ENCODE measurements around the gene RNASET2.

Gene RNASET2

DNA sequence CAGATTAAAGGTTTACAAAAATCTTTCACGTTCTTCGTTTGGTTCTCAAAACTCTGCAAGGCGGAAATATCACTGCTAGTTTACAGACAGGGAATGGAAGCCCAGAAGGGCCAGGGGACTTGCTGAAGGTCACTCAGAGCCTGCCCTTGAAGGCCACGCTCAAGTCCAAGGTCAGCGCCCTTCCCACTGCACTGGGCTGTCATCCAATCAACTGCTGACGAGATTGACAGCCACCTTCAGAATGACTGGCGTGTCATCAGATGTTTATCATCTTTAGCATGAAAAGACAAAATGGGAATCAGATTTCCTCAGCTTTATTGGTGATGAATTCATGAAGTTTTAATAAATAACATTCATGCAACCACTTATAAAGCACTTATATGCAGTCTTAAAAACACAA, 16.5 kb downstream of the RNASET2 start:
- H3K27ac ChIP-seq (ENCODE audit: low read depth, low read length): no peak overlapping the region

DNA sequence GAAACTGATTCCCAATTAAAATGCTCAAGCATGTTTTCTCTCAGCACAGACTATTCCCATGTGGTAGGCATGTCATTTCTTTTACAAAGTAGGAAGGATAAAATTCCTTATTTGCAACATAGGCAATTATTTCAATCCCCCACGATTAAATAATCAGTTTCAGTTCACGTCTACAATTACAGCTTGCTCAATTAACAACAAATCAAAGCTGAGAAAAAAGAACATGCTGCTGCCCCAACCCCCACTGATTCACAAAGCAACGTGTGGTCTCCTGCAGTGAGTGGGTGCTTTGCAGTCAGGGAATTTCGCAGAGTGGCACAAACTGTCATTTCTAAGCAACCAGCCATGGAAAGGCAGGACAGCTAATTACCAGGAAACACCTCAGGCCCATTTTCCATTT, 17.0 kb downstream of the RNASET2 start:
- Histone ChIP-seq H3K9ac (ENCODE audit: low read length) (no peak overlapping the region), H3K4me3 (ENCODE audit: low read depth in 1 of 2, low read length in 2 of 2) (no peak overlapping the region), H3K27ac (ENCODE audit: low read depth, low read length) (no peak overlapping the region), H3K9me3 (ENCODE audit: low read length) (no peaks in the 10 kb centered on the region), H3K4me1 (ENCODE audit: insufficient read depth, low read length) (no peaks in the 10 kb centered on the region), H3K36me3 (ENCODE audit: insufficient read depth, low read length) (peaks cover 13% of the 10 kb centered on the region), H3K27me3 (ENCODE audit: control insufficient read depth in 1 of 2, insufficient read depth in 2 of 2, low read length in 2 of 2) (no peaks in the 10 kb centered on the region)

More for the DNA sequence above, 16.5 kb downstream of the RNASET2 start:
- Histone ChIP-seq H3K9ac (ENCODE audit: low read length) (no peak overlapping the region), H3K4me3 (ENCODE audit: low read depth in 1 of 2, low read length in 2 of 2) (no peak overlapping the region), H3K4me1 (ENCODE audit: insufficient read depth, low read length) (no peaks in the 10 kb centered on the region), H3K9me3 (ENCODE audit: low read length) (no peaks in the 10 kb centered on the region), H3K27me3 (ENCODE audit: control insufficient read depth in 1 of 2, insufficient read depth in 2 of 2, low read length in 2 of 2) (no peaks in the 10 kb centered on the region), H3K36me3 (ENCODE audit: insufficient read depth, low read length) (peaks cover 7% of the 10 kb centered on the region)

DNA sequence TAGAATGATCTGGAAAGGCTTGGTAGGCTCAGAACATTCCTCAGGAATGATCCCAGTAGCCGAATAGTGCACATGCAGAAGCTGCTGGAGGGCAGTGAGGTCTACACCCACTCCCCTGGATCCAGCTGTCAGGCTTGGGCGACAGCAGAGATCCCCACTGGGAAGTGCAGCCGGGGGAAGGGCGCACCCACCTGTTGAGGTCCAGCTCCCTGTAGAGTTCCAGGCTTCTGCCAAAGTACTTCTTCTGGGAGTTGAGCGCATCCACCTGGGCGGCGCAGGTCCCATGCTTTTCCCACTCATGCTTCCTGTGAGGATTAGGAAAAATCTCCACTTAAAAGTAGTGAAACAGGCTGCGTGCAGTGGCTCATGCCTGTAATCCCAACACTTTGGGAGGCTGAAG, 17.6 kb downstream of the RNASET2 start:
- Histone ChIP-seq H3K36me3 (ENCODE audit: insufficient read depth, low read length) (peaks cover 18% of the 10 kb centered on the region), H3K27me3 (ENCODE audit: control insufficient read depth in 1 of 2, insufficient read depth in 2 of 2, low read length in 2 of 2) (no peaks in the 10 kb centered on the region), H3K9ac (ENCODE audit: low read length) (no peak overlapping the region), H3K4me3 (ENCODE audit: low read depth in 1 of 2, low read length in 2 of 2) (no peak overlapping the region), H3K4me1 (ENCODE audit: insufficient read depth, low read length) (no peaks in the 10 kb centered on the region), H3K27ac (ENCODE audit: low read depth, low read length) (no peak overlapping the region), H3K9me3 (ENCODE audit: low read length) (no peaks in the 10 kb centered on the region)

DNA sequence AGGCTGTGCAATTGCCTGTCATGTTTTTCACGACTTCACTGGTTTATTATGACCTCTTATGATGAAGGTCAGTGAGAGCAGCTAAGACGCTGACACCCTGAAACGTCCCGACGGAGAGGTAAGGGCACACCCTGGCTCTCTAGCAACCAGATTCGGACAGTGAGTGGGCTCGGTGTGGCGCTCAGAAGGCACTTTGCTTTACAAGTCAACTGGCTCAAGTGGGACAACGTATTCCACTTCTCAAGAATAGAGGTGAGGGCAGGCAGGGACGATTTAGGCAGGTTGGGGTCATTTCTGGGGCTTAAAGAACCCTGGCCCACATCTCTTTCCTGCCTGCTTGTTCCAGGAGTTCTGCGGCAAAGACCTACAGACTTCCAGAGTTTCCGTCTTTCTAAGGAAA, 18.2 kb downstream of the RNASET2 start:
- Histone ChIP-seq H3K27me3 (ENCODE audit: control insufficient read depth in 1 of 2, insufficient read depth in 2 of 2, low read length in 2 of 2) (no peaks in the 10 kb centered on the region), H3K4me1 (ENCODE audit: insufficient read depth, low read length) (no peaks in the 10 kb centered on the region), H3K4me3 (ENCODE audit: low read depth in 1 of 2, low read length in 2 of 2) (no peak overlapping the region), H3K36me3 (ENCODE audit: insufficient read depth, low read length) (peaks cover 21% of the 10 kb centered on the region), H3K9ac (ENCODE audit: low read length) (no peak overlapping the region), H3K27ac (ENCODE audit: low read depth, low read length) (no peak overlapping the region), H3K9me3 (ENCODE audit: low read length) (no peaks in the 10 kb centered on the region)

DNA sequence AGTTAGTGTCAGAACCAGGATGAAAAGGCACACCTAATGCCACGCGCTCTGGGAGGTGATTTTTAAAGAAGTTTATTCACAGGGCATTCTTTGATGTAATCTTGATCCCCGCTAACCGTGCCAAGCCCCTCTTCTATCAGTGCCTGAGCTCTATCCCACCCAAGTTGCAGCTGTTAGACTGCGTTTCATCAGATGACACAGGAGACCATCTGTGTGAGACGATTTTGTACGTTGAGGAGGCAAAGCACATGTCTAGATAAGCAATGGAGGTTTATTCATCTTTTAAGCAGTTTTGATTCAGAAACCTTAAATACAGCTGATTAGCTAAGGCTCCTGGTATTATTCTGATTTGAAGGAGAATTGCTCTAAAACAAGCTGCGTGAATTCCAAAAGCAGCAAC, 18.6 kb downstream of the RNASET2 start:
- Histone ChIP-seq H3K36me3 (ENCODE audit: insufficient read depth, low read length) (peaks cover 21% of the 10 kb centered on the region), H3K27ac (ENCODE audit: low read depth, low read length) (no peak overlapping the region)

GRCh38 chr6:166936079-166936787, 20.1 kb downstream of the RNASET2 start:
- Histone ChIP-seq H3K27me3 (ENCODE audit: control insufficient read depth in 1 of 2, insufficient read depth in 2 of 2, low read length in 2 of 2) (no peaks in the 10 kb centered on the region), H3K9me3 (ENCODE audit: low read length) (no peaks in the 10 kb centered on the region), H3K4me1 (ENCODE audit: insufficient read depth, low read length) (no peaks in the 10 kb centered on the region), H3K4me3 (ENCODE audit: low read depth in 1 of 2, low read length in 2 of 2) (no peak overlapping the region), H3K9ac (ENCODE audit: low read length) (no peak overlapping the region), H3K27ac (ENCODE audit: low read depth, low read length) (no peak overlapping the region), H3K36me3 (ENCODE audit: insufficient read depth, low read length) (peaks cover 21% of the 10 kb centered on the region)

More for the DNA sequence above, 18.6 kb downstream of the RNASET2 start:
- no peaks in the 10 kb centered on the region for H3K9me3 ChIP-seq (ENCODE audit: low read length)
- no peaks in the 10 kb centered on the region for H3K4me1 ChIP-seq (ENCODE audit: insufficient read depth, low read length)
- H3K9ac ChIP-seq (ENCODE audit: low read length): no peak overlapping the region
- no peak overlapping the region for H3K4me3 ChIP-seq (ENCODE audit: low read depth in 1 of 2, low read length in 2 of 2)
- no peaks in the 10 kb centered on the region for H3K27me3 ChIP-seq (ENCODE audit: control insufficient read depth in 1 of 2, insufficient read depth in 2 of 2, low read length in 2 of 2)

- no peaks in the 10 kb centered on the region for H3K4me1 ChIP-seq (ENCODE audit: insufficient read depth, low read length)
- no peak overlapping the region for H3K27ac ChIP-seq (ENCODE audit: low read depth, low read length)
- no peaks in the 10 kb centered on the region for H3K9me3 ChIP-seq (ENCODE audit: low read length)
- H3K27me3 ChIP-seq (ENCODE audit: control insufficient read depth in 1 of 2, insufficient read depth in 2 of 2, low read length in 2 of 2): no peaks in the 10 kb centered on the region
- no peak overlapping the region for H3K9ac ChIP-seq (ENCODE audit: low read length)
- no peak overlapping the region for H3K4me3 ChIP-seq (ENCODE audit: low read depth in 1 of 2, low read length in 2 of 2)
- peaks cover 21% of the 10 kb centered on the region for H3K36me3 ChIP-seq (ENCODE audit: insufficient read depth, low read length)
Observed at GRCh38 chr6:166935353-166935752, 21.0 kb downstream of the RNASET2 start.

DNA sequence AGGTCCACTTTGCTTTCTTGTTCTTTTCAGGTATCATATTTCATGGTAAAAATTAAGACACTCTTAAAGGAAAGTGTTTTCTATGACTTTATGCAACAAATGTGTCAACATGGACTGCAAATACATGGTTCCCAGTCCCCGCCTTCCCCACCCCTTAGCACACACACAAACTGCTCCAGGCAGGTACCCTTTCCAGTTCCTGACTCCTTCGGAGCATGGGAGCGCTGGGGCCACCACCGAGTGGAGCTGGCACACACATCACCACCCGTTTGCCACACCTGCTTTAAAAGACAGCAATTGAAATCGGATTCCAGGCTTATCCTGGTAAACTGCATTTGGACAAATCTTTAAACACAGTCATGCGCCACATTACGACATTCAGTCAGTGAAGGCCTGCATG, 22.2 kb downstream of the RNASET2 start:
- H3K9me3 ChIP-seq (ENCODE audit: low read length): no peaks in the 10 kb centered on the region
- H3K36me3 ChIP-seq (ENCODE audit: insufficient read depth, low read length): peaks cover 21% of the 10 kb centered on the region
- H3K4me3 ChIP-seq (ENCODE audit: low read depth in 1 of 2, low read length in 2 of 2): no peak overlapping the region
- no peaks in the 10 kb centered on the region for H3K27me3 ChIP-seq (ENCODE audit: control insufficient read depth in 1 of 2, insufficient read depth in 2 of 2, low read length in 2 of 2)
- H3K4me1 ChIP-seq (ENCODE audit: insufficient read depth, low read length): no peaks in the 10 kb centered on the region
- no peak overlapping the region for H3K27ac ChIP-seq (ENCODE audit: low read depth, low read length)
- H3K9ac ChIP-seq (ENCODE audit: low read length): no peak overlapping the region

DNA sequence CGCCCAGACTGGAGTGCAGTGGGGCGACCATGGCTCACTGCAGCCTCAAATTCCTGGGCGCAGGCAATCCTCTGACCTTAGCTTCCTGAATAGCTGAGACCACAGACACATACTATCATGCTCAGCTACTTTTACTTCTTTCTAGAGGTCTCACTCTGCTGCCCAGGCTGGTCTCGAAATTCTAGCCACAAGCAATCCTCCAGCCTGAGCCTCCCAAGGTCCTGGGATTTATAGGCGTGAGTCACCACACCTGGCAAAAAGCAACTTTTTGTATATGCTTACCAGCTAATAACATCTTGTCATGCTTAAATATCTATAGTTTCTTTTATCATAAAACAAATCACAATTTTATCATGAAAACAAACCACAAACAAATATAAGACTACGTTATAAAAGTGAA, 23.0 kb downstream of the RNASET2 start:
- H3K4me1 ChIP-seq (ENCODE audit: insufficient read depth, low read length): no peaks in the 10 kb centered on the region
- H3K9me3 ChIP-seq (ENCODE audit: low read length): no peaks in the 10 kb centered on the region
- H3K27me3 ChIP-seq (ENCODE audit: control insufficient read depth in 1 of 2, insufficient read depth in 2 of 2, low read length in 2 of 2): no peaks in the 10 kb centered on the region
- H3K27ac ChIP-seq (ENCODE audit: low read depth, low read length): no peak overlapping the region
- H3K4me3 ChIP-seq (ENCODE audit: low read depth in 1 of 2, low read length in 2 of 2): no peak overlapping the region
- H3K9ac ChIP-seq (ENCODE audit: low read length): no peak overlapping the region
- H3K36me3 ChIP-seq (ENCODE audit: insufficient read depth, low read length): peaks cover 21% of the 10 kb centered on the region

DNA sequence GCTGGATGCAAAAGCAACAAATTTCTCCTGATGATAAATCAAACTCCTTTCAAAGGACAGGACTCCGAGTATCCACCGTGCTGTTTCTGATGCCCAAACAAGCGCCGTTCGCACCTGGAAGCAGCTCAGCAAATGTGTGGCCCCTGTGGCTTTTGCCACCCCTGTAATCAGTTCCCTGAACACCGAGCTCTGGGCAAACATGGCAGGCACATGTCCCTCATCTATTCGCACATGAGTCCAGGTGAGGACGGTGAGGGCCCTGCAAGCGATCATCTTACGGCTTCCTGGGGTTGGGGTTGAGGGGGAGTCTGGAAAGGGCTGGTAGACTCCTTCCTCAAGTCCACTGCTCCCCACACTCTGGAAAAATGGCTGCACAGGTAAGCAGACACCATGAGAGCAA, 23.7 kb downstream of the RNASET2 start:
- Histone ChIP-seq H3K4me1 (ENCODE audit: insufficient read depth, low read length) (no peaks in the 10 kb centered on the region), H3K4me3 (ENCODE audit: low read depth in 1 of 2, low read length in 2 of 2) (no peak overlapping the region), H3K9me3 (ENCODE audit: low read length) (no peaks in the 10 kb centered on the region), H3K9ac (ENCODE audit: low read length) (no peak overlapping the region), H3K27ac (ENCODE audit: low read depth, low read length) (no peak overlapping the region), H3K27me3 (ENCODE audit: control insufficient read depth in 1 of 2, insufficient read depth in 2 of 2, low read length in 2 of 2) (no peaks in the 10 kb centered on the region), H3K36me3 (ENCODE audit: insufficient read depth, low read length) (peaks cover 15% of the 10 kb centered on the region)

- Histone ChIP-seq H3K27ac (ENCODE audit: low read depth, low read length) (no peak overlapping the region), H3K9me3 (ENCODE audit: low read length) (no peaks in the 10 kb centered on the region), H3K27me3 (ENCODE audit: control insufficient read depth in 1 of 2, insufficient read depth in 2 of 2, low read length in 2 of 2) (no peaks in the 10 kb centered on the region), H3K36me3 (ENCODE audit: insufficient read depth, low read length) (peaks cover 14% of the 10 kb centered on the region), H3K4me1 (ENCODE audit: insufficient read depth, low read length) (no peaks in the 10 kb centered on the region), H3K4me3 (ENCODE audit: low read depth in 1 of 2, low read length in 2 of 2) (no peak overlapping the region), H3K9ac (ENCODE audit: low read length) (no peak overlapping the region)
Observed at GRCh38 chr6:166932116-166932515, 24.2 kb downstream of the RNASET2 start.

DNA sequence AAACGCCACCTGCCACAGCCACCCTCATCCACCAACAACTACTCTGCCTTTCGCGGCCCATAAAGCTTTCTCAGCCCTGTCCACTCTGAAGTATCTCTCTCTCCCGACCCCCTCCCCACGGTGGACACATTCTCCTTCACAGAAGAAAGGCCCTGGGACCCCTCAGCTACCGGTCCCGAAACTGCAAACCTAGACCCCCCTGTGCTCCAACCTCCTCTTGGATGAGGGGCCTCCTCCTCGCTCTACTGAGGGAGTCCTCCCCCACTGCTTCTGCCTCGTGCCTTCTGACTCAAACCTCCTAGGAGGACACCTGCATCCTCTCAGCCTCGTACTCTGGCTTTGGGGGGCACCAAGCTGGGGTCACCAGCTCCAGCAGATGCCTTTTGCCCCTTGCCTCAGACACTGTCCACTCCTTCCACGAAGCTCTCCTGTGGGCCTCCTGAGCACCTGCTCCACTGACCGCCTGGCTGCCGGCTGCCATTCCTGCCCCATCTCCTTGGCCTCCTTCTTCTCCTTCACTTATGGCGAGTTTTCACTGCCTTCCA, 24.9 kb downstream of the RNASET2 start:
- H3K36me3 ChIP-seq (ENCODE audit: insufficient read depth, low read length): peaks cover 14% of the 10 kb centered on the region
- no peak overlapping the region for H3K4me3 ChIP-seq (ENCODE audit: low read depth in 1 of 2, low read length in 2 of 2)
- H3K27ac ChIP-seq (ENCODE audit: low read depth, low read length): no peak overlapping the region
- H3K4me1 ChIP-seq (ENCODE audit: insufficient read depth, low read length): no peaks in the 10 kb centered on the region
- H3K9ac ChIP-seq (ENCODE audit: low read length): no peak overlapping the region
- H3K9me3 ChIP-seq (ENCODE audit: low read length): no peaks in the 10 kb centered on the region
- no peaks in the 10 kb centered on the region for H3K27me3 ChIP-seq (ENCODE audit: control insufficient read depth in 1 of 2, insufficient read depth in 2 of 2, low read length in 2 of 2)

All from muscle layer of colon (tissue), 2 donors.